NB4 (cell line): ENCODE measurements around the gene MRPL58.

Source experiments
- DNase-seq: peaks from one replicate; pipeline ENCODE4 v3.0.0; 2010; ENCODE audit warnings: low read depth
- H3K4me3 ChIP-seq: one replicate; pipeline ENCODE4 v1.5.1; 2011; ENCODE audit warnings: mild to moderate bottlenecking, low read depth, low read length, moderate library complexity
- CTCF ChIP-seq: IDR thresholded peaks from one replicate; pipeline ENCODE4 v1.5.1; 2012; ENCODE audit warnings: low read depth, low read length
- MAX ChIP-seq: IDR thresholded peaks from 2 replicates; pipeline ENCODE4 v1.6.1; 2011; ENCODE audit warnings: low read depth, low read length
- MYC ChIP-seq: IDR thresholded peaks from 2 replicates; pipeline ENCODE4 v1.6.1; 2011; ENCODE audit warnings: low read depth, low read length
- POLR2A ChIP-seq: IDR thresholded peaks from 2 replicates; pipeline ENCODE4 v1.6.1; 2011; ENCODE audit warnings: mild to moderate bottlenecking; ENCODE audit not compliant: insufficient read length; ENCODE audit errors: extremely low read depth

MRPL58 gene

GRCh38 chr17:75031972-75032719 is 19.7 kb downstream of the MRPL58 start:
- no peak overlapping the region for H3K4me3 ChIP-seq
- peak; percentile 32 for DNase-seq
- no peak for TF ChIP-seq CTCF
- TF ChIP-seq MAX, result no peak
- TF ChIP-seq POLR2A, result no peak
- no peak for TF ChIP-seq MYC

GRCh38 chr17:75032720-75033280 is 20.3 kb downstream of the MRPL58 start:
- peak overlapping the region; percentile 89 for H3K4me3 ChIP-seq
- no peak for DNase-seq
- TF ChIP-seq MYC (no peak), POLR2A (no peak), MAX (no peak), CTCF (no peak)

- peak; percentile 87 for DNase-seq
- TF ChIP-seq CTCF (no peak), MAX (peak; percentile 98), MYC (peak; percentile 97), POLR2A (no peak)
- H3K4me3 ChIP-seq, result peak overlapping the region; percentile 89
Measured at GRCh38 chr17:75033346-75034235, 21.1 kb downstream of the MRPL58 start.

- peak; percentile 90 for DNase-seq
- TF ChIP-seq MYC (peak; percentile 94), POLR2A (no peak), CTCF (no peak), MAX (peak; percentile 97)
- peak overlapping the region; percentile 89 for H3K4me3 ChIP-seq
Measured at GRCh38 chr17:75034236-75034908, 21.9 kb downstream of the MRPL58 start.

GRCh38 chr17:75036643-75037268 is 24.3 kb downstream of the MRPL58 start:
- TF ChIP-seq POLR2A (no peak), MYC (no peak), CTCF (no peak), MAX (no peak)
- DNase-seq, result no peak
- H3K4me3 ChIP-seq, result no peak overlapping the region
